SK-N-SH (cell line): Measurements from ENCODE around the gene NUDT1. TPM values are rescaled to one million over a fixed set of nuclear protein-coding genes. Genes with fewer than 3 reads are reported as not detected.

Experiments used
- CTCF ChIA-PET: fragments of 300-600, 350-600 bp; formaldehyde crosslinking; extraction: SDS; loops from one replicate; lab custom pipeline; 2021; lab: Yijun Ruan, JAX
- POLR2A ChIA-PET: fragments of 350-600 bp; sonication (Branson Sonifier 250); formaldehyde crosslinking; extraction: SDS; loops from one replicate; lab custom pipeline; 2020; ENCODE audit warnings: antibody characterized with exemption, inconsistent platforms; lab: Yijun Ruan, JAX
- DNase-seq: peaks from one replicate; pipeline ENCODE4 v3.0.0; 2012
- H2AFZ ChIP-seq: fragments of 200-600 bp; sonication (generic); 2 replicates; pipeline ENCODE4 v1.8.1; 2016; ENCODE audit warnings: antibody characterized with exemption, mild to moderate bottlenecking, low read depth
- H3F3A ChIP-seq: fragments of 200-600 bp; sonication (generic); replicated peaks from 2 replicates; pipeline ENCODE3; 2016; ENCODE audit warnings: antibody characterized with exemption, mild to moderate bottlenecking; ENCODE audit not compliant: insufficient read depth
- H3K27ac ChIP-seq, 2 experiments: fragments of 200-500 bp in 1 of 2; fragments of 200-600 bp in 1 of 2; sonication (Bioruptor generic) in 1 of 2; sonication (generic), shearing (Covaris generic) in 1 of 2; 2 replicates each; pipeline versions ENCODE4 v1.5.1 to v1.6.1; 2014 to 2016; ENCODE audit warnings: low read depth in 2 of 2, inconsistent platforms in 1 of 2, low read length in 1 of 2, mild to moderate bottlenecking in 1 of 2, mixed read lengths in 1 of 2
- H3K27me3 ChIP-seq: fragments of 200-600 bp; sonication (generic), shearing (Covaris generic); 2 replicates; pipeline ENCODE4 v1.6.1; 2016; ENCODE audit warnings: mixed run types; ENCODE audit not compliant: insufficient read depth
- H3K36me3 ChIP-seq, 2 experiments: fragments of 200-500 bp in 1 of 2; fragments of 200-600 bp in 1 of 2; sonication (Bioruptor generic) in 1 of 2; sonication (generic) in 1 of 2; replicated peaks in 1 of 2; 2 replicates each; pipeline versions ENCODE3 to v1.5.1; 2014 to 2016; ENCODE audit warnings: low read length in 1 of 2, mild to moderate bottlenecking in 1 of 2; ENCODE audit not compliant: insufficient read depth in 2 of 2, control insufficient read depth in 1 of 2
- H3K4me1 ChIP-seq, 2 experiments: fragments of 200-500 bp in 1 of 2; fragments of 200-600 bp in 1 of 2; sonication (Bioruptor generic) in 1 of 2; sonication (generic), shearing (Covaris generic) in 1 of 2; 2 replicates each; pipeline versions ENCODE4 v1.5.1 to v1.6.1; 2014 to 2016; ENCODE audit warnings: low read depth in 1 of 2, low read length in 1 of 2, mixed run types in 1 of 2; ENCODE audit not compliant: insufficient read depth in 2 of 2, control insufficient read depth in 1 of 2
- H3K4me2 ChIP-seq: fragments of 200-600 bp; sonication (generic), shearing (Covaris generic); 2 replicates; pipeline ENCODE4 v1.6.1; 2017; ENCODE audit warnings: mixed run types
- H3K4me3 ChIP-seq, 2 experiments: fragments of 200-500 bp in 1 of 2; fragments of 200-600 bp in 1 of 2; sonication (Bioruptor generic) in 1 of 2; sonication (generic), shearing (Covaris generic) in 1 of 2; 2 replicates each; pipeline versions ENCODE4 v1.5.1 to v1.8.1; 2014 to 2016; ENCODE audit warnings: low read depth in 2 of 2, inconsistent platforms in 1 of 2, low read length in 1 of 2, mild to moderate bottlenecking in 1 of 2, mixed read lengths in 1 of 2, moderate library complexity in 1 of 2
- H3K79me2 ChIP-seq: fragments of 200-600 bp; sonication (generic); 2 replicates; pipeline ENCODE4 v1.8.1; 2017; ENCODE audit warnings: mild to moderate bottlenecking; ENCODE audit not compliant: insufficient read depth
- H3K9ac ChIP-seq: fragments of 200-600 bp; sonication (generic); 2 replicates; pipeline ENCODE4 v1.6.1; 2017; ENCODE audit warnings: mixed run types
- H3K9me2 ChIP-seq: fragments of 200-600 bp; sonication (generic); 2 replicates; pipeline ENCODE4 v1.6.1; 2017; ENCODE audit warnings: mixed run types
- H3K9me3 ChIP-seq: fragments of 200-600 bp; sonication (generic); 2 replicates; pipeline ENCODE4 v1.6.1; 2017; ENCODE audit warnings: mixed run types, mild to moderate bottlenecking, moderate library complexity
- H4K20me1 ChIP-seq: fragments of 200-600 bp; sonication (generic); 2 replicates; pipeline ENCODE4 v1.6.1; 2017; ENCODE audit warnings: mild to moderate bottlenecking, mixed run types; ENCODE audit not compliant: insufficient read depth
- EP300 ChIP-seq, 2 experiments: IDR thresholded peaks; 2 replicates each; pipeline versions ENCODE4 v1.4.0 to v1.6.1; 2012; ENCODE audit warnings: borderline replicate concordance in 1 of 2, low read depth in 1 of 2, low read length in 1 of 2
- EZH2phosphoT487 ChIP-seq: fragments of 200-600 bp; sonication (generic); IDR thresholded peaks from 2 replicates; pipeline ENCODE4 v1.6.1; 2017; ENCODE audit warnings: low read depth, mixed run types, mild to moderate bottlenecking, antibody characterized with exemption, moderate library complexity, borderline replicate concordance
- FOXJ3 ChIP-seq: sonication (generic); formaldehyde crosslinking; IDR thresholded peaks from 2 replicates; pipeline ENCODE4 v1.5.1; 2020; ENCODE audit warnings: mild to moderate bottlenecking, missing genetic modification reagents
- FOXM1 ChIP-seq: IDR thresholded peaks from 2 replicates; pipeline ENCODE4 v1.4.0; 2012; ENCODE audit warnings: low read depth, mild to moderate bottlenecking
- GABPA ChIP-seq: IDR thresholded peaks from 2 replicates; pipeline ENCODE4 v1.4.0; 2012; ENCODE audit warnings: low read depth, mild to moderate bottlenecking
- JUND ChIP-seq: IDR thresholded peaks from 2 replicates; pipeline ENCODE4 v1.4.0; 2012
- NFIC ChIP-seq: IDR thresholded peaks from 2 replicates; pipeline ENCODE4 v1.4.0; 2012; ENCODE audit warnings: borderline replicate concordance
- RCOR1 ChIP-seq: fragments of 150-350 bp; IDR thresholded peaks from 2 replicates; pipeline ENCODE4 v1.6.1; 2017; ENCODE audit warnings: antibody characterized with exemption, low read length
- RFX5 ChIP-seq: IDR thresholded peaks from 2 replicates; pipeline ENCODE4 v1.6.1; 2012; ENCODE audit warnings: mild to moderate bottlenecking, improper control_type of control experiment, low read length
- SIN3A ChIP-seq: IDR thresholded peaks from 2 replicates; pipeline ENCODE4 v1.6.1; 2012; ENCODE audit warnings: low read depth, mild to moderate bottlenecking, low read length, moderate library complexity, borderline replicate concordance
- SMC3 ChIP-seq: IDR thresholded peaks from 2 replicates; pipeline ENCODE4 v1.6.1; 2012; ENCODE audit warnings: low read depth, low read length, improper control_type of control experiment
- TAF1 ChIP-seq: IDR thresholded peaks from 2 replicates; pipeline ENCODE4 v1.6.1; 2012; ENCODE audit warnings: low read depth, mild to moderate bottlenecking, low read length, moderate library complexity, borderline replicate concordance
- TCF12 ChIP-seq: IDR thresholded peaks from 2 replicates; pipeline ENCODE4 v1.4.0; 2012
- TEAD4 ChIP-seq: IDR thresholded peaks from 2 replicates; pipeline ENCODE4 v1.4.0; 2012; ENCODE audit warnings: mild to moderate bottlenecking, borderline replicate concordance; ENCODE audit not compliant: insufficient read depth
- YY1 ChIP-seq: IDR thresholded peaks from 2 replicates; pipeline ENCODE4 v1.4.0; 2012; ENCODE audit warnings: low read depth, mild to moderate bottlenecking
- WGBS: methylation state at CpG from one replicate; pipeline ENCODE4 v1.1.6; 2017; ENCODE audit warnings: low lambda C conversion rate; 5-methylcytosine and 5-hydroxymethylcytosine counted together
- polyA plus RNA-seq, 3 experiments: library from polyadenylated mRNA; depleted of rRNA; stranded (reverse); fragments of >200 nt; gene quantifications; 2 replicates each; pipeline ENCODE4 v1.2.3, GENCODE V29; 2012
- TF ChIP-seq, protein P1 (sequence below): fragments of 150-350 bp; IDR thresholded peaks from 2 replicates; pipeline ENCODE4 v1.6.1; 2017; ENCODE audit warnings: antibody characterized with exemption, low read length, low read depth, borderline replicate concordance
- TF ChIP-seq, protein P2 (sequence below): IDR thresholded peaks from 2 replicates; pipeline ENCODE4 v1.4.0; 2012; ENCODE audit warnings: low read depth, borderline replicate concordance
- TF ChIP-seq, protein P3 (sequence below): IDR thresholded peaks from 2 replicates; pipeline ENCODE4 v1.4.0; 2012; ENCODE audit warnings: low read depth
- TF ChIP-seq, protein P4 (sequence below): IDR thresholded peaks from 2 replicates; pipeline ENCODE4 v1.6.1; 2012; ENCODE audit warnings: mild to moderate bottlenecking, low read depth, low read length, moderate library complexity

Gene NUDT1
- polyA plus RNA-seq, 1 of the 3 experiments (the other 2 are of a cell fraction) = 98.1 TPM

DNA sequence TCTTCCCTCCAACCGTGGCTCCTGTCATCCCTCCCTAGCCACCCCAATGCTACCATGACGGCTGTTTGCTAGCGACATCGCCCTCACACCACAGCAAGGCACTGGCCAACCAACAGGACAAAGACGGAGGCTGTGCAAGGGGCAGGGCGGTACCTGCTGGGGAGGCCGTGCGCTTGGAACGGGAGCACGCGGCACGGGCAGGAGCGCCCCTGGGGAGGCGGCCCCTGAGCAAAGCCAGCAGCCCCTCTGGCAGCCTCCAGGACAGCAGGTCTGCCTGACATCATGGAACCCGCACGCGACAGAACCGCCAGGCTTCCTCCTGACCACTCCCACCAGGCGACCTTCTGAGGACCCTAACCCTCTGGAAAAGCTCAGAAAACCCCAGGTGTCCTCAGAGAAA, 22.0 kb upstream of the NUDT1 start (continued):
- no peak for TF ChIP-seq YY1
- TF ChIP-seq, all 33 proteins: peak for 0

- no peaks in the 10 kb centered on the region for H3K27me3 ChIP-seq
- H3K4me2 ChIP-seq = no peak overlapping the region
- no peak overlapping the region for H3K9ac ChIP-seq
- ChIA-PET POLR2A (no interaction called here), CTCF (interaction anchor here (1.1 kb wide), 1 partner anchor 11 kb away, joined by 3 read pairs; no protein-coding TSS in a partner anchor)
- H3K79me2 ChIP-seq = peaks cover 23% of the 10 kb centered on the region; the same call in 1 of the 2 replicates
- H4K20me1 ChIP-seq = peaks cover 12% of the 10 kb centered on the region; the same call in 1 of the 2 replicates
- DNase-seq = no peak
- no peak overlapping the region for H3K4me3 ChIP-seq
- H3K9me3 ChIP-seq = no peaks in the 10 kb centered on the region
- peaks cover 26 to 64% of the 10 kb centered on the region in 2 experiments for H3K36me3 ChIP-seq
- no peak overlapping the region for H2AFZ ChIP-seq
- TF ChIP-seq SIN3A = no peak
- TF ChIP-seq NFIC = no peak
- TF ChIP-seq, protein P1, sequence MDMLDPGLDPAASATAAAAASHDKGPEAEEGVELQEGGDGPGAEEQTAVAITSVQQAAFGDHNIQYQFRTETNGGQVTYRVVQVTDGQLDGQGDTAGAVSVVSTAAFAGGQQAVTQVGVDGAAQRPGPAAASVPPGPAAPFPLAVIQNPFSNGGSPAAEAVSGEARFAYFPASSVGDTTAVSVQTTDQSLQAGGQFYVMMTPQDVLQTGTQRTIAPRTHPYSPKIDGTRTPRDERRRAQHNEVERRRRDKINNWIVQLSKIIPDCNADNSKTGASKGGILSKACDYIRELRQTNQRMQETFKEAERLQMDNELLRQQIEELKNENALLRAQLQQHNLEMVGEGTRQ = no peak
- TF ChIP-seq JUND = no peak
- TF ChIP-seq, protein P2, sequence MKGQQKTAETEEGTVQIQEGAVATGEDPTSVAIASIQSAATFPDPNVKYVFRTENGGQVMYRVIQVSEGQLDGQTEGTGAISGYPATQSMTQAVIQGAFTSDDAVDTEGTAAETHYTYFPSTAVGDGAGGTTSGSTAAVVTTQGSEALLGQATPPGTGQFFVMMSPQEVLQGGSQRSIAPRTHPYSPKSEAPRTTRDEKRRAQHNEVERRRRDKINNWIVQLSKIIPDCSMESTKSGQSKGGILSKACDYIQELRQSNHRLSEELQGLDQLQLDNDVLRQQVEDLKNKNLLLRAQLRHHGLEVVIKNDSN = no peak
- no peak for TF ChIP-seq RCOR1
- TF ChIP-seq TAF1 = no peak
- TF ChIP-seq, protein P3, sequence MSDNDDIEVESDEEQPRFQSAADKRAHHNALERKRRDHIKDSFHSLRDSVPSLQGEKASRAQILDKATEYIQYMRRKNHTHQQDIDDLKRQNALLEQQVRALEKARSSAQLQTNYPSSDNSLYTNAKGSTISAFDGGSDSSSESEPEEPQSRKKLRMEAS = no peak
- TF ChIP-seq FOXJ3 (CRISPR knock-in tag) = no peak
- TF ChIP-seq EP300 (IDR thresholded peaks at IDR 0.05; ENCODE audit: borderline replicate concordance in 1 of 2, low read depth in 1 of 2, low read length in 1 of 2) = no peak
- no peak for TF ChIP-seq RFX5
- no peak for TF ChIP-seq TCF12
- no peaks in the 10 kb centered on the region for H3K9me2 ChIP-seq
- H3K4me1 ChIP-seq = no peaks in the 10 kb centered on the region
- H3F3A ChIP-seq = no peaks in the 10 kb centered on the region
- no peak overlapping the region for H3K27ac ChIP-seq
- 96% methylated on average over 12 of the region's 16 CpGs for WGBS
Observed at GRCh38 chr7:2220506-2220905, 21.5 kb upstream of the NUDT1 start.

GRCh38 chr7:2220954-2221353, 21.1 kb upstream of the NUDT1 start:
- Histone ChIP-seq H3K79me2 (peaks cover 26% of the 10 kb centered on the region; the same call in 1 of the 2 replicates), H3K9ac (no peak overlapping the region), H3K4me3 (no peak overlapping the region), H4K20me1 (peaks cover 12% of the 10 kb centered on the region; the same call in 1 of the 2 replicates), H3K4me2 (no peak overlapping the region), H3K9me3 (no peaks in the 10 kb centered on the region), H3F3A (no peaks in the 10 kb centered on the region), H3K27ac (no peak overlapping the region), H2AFZ (no peak overlapping the region), H3K4me1 (no peaks in the 10 kb centered on the region), H3K27me3 (no peaks in the 10 kb centered on the region), H3K9me2 (no peaks in the 10 kb centered on the region), H3K36me3 (peaks cover 27 to 63% of the 10 kb centered on the region in 2 experiments)
- 94% methylated on average over 17 of the region's 17 CpGs for WGBS
- no peak for DNase-seq
- CTCF ChIA-PET = interaction anchor here (0.8 to 1.1 kb wide), 2 partner anchors 12 to 557 kb away, joined by 3 read pairs; no protein-coding TSS in a partner anchor
- POLR2A ChIA-PET = no interaction called here
- no peak for TF ChIP-seq SMC3
- no peak for TF ChIP-seq FOXJ3 (CRISPR knock-in tag)
- no peak for TF ChIP-seq TEAD4
- no peak for TF ChIP-seq GABPA
- no peak for TF ChIP-seq FOXM1
- no peak for TF ChIP-seq EZH2phosphoT487
- no peak for TF ChIP-seq RFX5
- TF ChIP-seq, protein P1 = no peak
- TF ChIP-seq, protein P4, sequence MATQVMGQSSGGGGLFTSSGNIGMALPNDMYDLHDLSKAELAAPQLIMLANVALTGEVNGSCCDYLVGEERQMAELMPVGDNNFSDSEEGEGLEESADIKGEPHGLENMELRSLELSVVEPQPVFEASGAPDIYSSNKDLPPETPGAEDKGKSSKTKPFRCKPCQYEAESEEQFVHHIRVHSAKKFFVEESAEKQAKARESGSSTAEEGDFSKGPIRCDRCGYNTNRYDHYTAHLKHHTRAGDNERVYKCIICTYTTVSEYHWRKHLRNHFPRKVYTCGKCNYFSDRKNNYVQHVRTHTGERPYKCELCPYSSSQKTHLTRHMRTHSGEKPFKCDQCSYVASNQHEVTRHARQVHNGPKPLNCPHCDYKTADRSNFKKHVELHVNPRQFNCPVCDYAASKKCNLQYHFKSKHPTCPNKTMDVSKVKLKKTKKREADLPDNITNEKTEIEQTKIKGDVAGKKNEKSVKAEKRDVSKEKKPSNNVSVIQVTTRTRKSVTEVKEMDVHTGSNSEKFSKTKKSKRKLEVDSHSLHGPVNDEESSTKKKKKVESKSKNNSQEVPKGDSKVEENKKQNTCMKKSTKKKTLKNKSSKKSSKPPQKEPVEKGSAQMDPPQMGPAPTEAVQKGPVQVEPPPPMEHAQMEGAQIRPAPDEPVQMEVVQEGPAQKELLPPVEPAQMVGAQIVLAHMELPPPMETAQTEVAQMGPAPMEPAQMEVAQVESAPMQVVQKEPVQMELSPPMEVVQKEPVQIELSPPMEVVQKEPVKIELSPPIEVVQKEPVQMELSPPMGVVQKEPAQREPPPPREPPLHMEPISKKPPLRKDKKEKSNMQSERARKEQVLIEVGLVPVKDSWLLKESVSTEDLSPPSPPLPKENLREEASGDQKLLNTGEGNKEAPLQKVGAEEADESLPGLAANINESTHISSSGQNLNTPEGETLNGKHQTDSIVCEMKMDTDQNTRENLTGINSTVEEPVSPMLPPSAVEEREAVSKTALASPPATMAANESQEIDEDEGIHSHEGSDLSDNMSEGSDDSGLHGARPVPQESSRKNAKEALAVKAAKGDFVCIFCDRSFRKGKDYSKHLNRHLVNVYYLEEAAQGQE = no peak
- TF ChIP-seq, protein P2 = no peak
